GM18520 (cell line): ENCODE results near the gene RNF126.

Experiments
- ATAC-seq: cut with Tn5 transposase; IDR thresholded peaks from one replicate; pipeline ENCODE4 v1.9.1; 2021; ENCODE audit not compliant: unreplicated experiment

The RNF126 gene

DNA sequence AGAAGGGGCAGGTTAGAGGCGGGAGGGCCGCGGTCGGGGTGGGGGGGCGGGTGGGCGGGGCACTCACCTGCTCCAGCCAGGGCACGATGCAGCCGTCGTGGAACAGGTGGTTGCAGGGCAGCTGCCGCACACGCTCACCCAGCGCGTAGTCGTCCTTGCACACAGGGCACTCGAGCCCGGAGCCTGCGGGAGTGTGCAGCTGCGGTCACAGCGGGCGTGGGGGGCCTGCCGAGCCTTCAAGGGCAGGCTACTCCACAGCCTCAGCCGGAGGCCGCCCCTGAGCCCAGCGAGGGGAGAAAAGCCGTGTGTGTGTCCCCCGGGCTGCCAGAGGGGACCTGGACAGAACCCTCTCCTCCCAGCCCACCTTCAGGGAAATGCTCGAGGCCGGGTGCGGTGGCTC, 14.7 kb downstream of the RNF126 start:
- no peak for ATAC-seq

DNA sequence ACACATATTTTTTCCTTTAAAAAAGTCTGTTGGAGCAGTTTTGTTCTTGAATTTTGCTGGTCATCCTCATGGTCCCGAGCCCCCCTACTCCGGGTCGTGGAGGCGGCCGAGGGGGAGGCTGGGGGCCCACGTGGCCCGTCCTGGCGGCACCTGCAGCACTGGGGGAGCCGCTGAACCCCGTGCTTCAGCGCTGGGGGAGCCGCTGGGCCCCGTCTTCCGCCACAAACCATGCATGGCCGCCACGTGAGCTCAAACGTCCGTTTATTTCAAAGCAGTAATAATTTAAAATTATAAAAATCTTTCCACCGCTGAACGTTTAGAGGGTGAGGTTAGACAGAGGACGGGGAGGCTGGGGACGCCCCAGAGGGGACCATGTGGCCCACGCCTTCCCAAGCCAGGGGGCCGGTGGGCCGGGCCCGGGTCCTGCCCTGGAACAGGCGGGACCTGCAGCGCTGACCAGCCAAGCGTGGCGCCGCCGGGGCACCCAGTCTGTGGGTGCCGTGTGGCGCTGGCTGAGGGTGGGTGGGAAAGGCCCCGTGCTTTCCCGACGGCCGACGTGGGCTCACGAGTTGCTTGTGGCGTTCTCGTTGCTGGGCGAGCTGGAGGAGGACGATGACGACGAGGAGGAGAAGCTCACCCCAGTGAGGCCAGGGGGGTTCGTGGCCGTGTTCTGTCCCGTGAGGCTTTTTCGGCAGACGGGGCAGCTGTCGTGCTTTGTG, 15.3 kb downstream of the RNF126 start:
- ATAC-seq, result no peak

- ATAC-seq, result no peak
Measured at GRCh38 chr19:646779-647565, 16.0 kb downstream of the RNF126 start.

DNA sequence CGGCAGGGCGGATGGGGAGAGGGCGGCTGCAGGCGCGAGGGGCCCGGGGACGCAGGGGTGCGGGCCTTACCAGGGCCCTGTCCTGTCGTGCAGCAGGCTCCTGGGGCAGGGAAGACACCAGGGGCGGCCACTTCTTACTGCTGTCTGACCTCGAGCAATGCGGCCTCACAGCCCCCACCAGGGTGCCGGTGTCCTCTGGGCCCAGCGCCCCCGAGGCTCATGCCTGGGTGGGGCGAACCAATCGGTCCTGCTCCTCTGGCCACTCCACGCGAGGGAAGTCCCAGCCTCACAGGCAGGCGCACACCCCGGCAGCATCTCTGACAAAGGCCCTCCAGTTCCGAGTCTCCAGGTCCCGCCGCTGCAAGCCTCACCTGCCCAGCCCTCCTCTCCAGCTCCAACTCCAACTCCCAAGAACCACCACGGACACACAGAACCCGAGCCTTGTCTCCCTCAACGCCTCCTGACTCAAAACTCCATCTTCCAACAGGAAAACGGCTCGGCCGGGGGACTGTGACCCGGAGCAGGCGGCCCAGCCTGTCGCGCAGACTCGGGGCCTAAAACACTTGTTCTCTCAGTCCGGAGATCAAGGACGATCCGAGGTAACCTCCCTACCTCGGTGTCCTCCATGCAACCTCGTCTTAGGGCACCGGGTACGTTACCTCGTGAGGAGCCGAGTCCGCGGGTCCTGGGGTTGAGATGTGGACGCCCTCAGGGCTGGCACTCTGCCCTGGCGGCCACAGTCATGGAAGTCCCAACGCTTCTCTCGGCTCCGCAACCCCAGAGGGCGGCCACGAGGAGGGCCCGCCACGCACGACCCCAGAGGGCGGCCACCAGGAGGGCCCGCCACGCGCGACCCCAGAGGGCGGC, 16.9 kb downstream of the RNF126 start:
- ATAC-seq, result no peak

DNA sequence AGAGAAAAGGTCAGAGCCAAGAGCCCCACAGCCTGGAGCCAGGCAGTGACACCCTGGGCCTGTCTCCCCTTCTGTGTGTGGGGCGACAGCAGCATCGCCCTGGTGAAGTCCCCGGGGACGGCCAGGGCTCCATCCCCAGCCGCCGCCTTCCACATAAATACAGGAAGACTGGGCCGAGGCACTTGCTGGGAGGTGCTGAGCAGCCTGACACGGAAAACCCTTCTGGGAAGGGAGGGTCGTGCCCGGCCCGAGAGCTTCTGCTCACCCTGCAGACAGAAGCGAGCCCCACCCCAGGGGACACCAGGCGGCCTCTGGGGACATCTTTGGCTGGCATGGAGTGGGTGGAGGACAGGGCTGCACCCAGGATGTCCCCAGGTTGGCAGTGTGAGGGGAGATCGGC, 18.2 kb downstream of the RNF126 start:
- no peak for ATAC-seq

GRCh38 chr19:644363-644762, 18.7 kb downstream of the RNF126 start:
- no peak for ATAC-seq

- ATAC-seq, result no peak
Measured at GRCh38 chr19:643736-644135, 19.3 kb downstream of the RNF126 start.

DNA sequence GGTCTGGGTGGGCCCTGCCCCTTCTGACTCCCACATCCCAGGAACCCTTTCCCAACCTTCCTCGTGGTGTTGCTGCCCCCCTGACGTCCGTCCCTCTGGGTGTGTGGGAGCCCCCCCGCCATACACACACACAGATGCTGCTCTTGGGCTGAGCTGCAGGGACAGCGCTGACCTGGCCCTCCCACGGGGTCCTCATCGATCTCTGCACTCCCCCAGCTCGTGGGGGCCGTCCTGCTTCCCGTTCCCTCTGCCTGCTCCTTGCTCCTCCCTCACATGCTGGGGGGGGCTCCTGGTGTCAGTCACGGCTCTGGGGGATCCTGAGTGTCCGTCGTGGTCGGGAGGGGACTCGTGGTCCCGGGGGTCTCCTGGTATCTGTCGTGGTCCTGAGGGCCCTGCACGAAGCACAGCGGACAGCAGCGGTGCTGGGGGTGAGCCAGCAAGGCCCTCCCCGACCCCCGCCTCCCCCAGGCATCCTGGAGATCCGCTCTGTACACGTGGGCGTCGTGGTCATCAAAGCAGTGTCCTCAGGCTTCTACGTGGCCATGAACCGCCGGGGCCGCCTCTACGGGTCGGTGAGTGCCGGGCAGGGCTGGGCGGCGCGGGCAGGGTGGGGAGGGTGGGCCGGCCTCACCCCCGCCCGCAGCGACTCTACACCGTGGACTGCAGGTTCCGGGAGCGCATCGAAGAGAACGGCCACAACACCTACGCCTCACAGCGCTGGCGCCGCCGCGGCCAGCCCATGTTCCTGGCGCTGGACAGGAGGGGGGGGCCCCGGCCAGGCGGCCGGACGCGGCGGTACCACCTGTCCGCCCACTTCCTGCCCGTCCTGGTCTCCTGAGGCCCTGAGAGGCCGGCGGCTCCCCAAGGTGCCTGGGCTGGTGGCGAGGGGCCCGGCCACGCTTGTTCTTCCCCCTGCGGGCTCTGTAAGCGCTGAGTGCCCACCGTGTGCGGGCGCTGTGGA, 20.0 kb downstream of the RNF126 start:
- ATAC-seq, result no peak

DNA sequence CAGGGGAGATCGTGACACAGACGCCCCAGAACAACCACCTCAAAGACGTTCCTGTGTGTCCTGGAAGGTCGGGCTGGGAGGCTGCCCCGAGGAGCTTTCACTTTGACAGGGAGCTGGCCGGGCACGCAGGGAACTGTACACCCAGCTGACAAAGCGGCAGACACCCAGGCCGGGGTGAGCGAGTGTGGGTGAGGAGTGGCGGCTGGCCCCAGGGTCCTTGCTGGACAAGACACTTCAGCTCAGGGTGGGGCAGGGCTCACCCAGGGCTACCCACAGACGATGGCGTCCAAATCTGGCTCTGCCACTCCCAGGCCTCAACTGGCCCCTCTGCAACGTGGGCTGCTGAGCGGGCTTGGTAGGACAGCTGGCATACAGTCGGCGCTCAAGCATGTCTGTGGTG, 21.3 kb downstream of the RNF126 start:
- ATAC-seq, result no peak

DNA sequence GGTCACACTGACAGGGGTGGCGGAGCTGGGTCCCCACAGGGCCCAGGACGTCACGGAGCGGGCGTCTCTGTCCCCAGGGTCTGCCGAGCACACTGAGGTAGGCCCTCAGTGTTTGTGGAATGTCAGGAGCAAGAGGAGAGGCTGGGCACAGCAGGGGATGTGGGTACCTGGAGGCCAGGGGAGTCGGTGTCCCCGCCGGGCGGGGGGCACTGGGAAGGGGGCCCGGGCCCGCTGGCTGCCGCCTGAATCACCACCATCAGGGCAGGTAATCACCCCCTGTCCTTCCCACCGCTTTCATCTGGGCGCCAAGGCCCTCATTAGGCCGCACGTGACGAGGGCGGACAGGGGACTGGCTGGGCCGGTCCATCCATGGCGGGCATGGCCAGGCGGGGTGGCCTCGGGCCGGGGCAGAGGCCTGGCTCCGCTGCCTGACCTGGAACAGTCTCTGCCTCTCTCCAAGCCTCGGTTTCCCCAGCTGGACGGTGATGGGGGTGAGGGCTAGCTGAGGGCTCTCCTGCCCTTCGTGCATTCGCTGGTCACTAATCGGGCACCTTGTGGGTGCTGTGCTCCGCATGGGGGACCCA, 22.3 kb downstream of the RNF126 start:
- no peak for ATAC-seq

GRCh38 chr19:640161-640558, 22.9 kb downstream of the RNF126 start:
- ATAC-seq, result no peak

GRCh38 chr19:639253-640160, 23.5 kb downstream of the RNF126 start, which contains the start of gene FGF22:
Gene FGF22, plus strand, starts transcription at chr19:639879. Its CDS starts 47 bp downstream, at chr19:639926.
- no peak for ATAC-seq

GRCh38 chr19:638906-639252, 24.1 kb downstream of the RNF126 start:
- no peak for ATAC-seq

GRCh38 chr19:634975-635652, 27.9 kb downstream of the RNF126 start:
- ATAC-seq, result no peak

GRCh38 chr19:633786-634639, 29.0 kb downstream of the RNF126 start:
- ATAC-seq, result no peak

GRCh38 chr19:633068-633785, 29.8 kb downstream of the RNF126 start, which contains the start of gene POLRMT:
Gene POLRMT, minus strand, starts transcription at chr19:633537. Its CDS starts 25 bp downstream, at chr19:633512.
- ATAC-seq, result peak; percentile 89

- ATAC-seq, result peak; percentile 2
Measured at GRCh38 chr19:632579-633067, 30.4 kb downstream of the RNF126 start.
